Lung (tissue), 12 donors: Measurements from ENCODE around the gene CEP131. TPM values are rescaled to one million over a fixed set of nuclear protein-coding genes. Genes with fewer than 3 reads are reported as not detected.

Experiments
- ATAC-seq: fragments of 200-7000 bp; cut with Tn5 transposase; one replicate; pipeline ENCODE4 v1.9.1; 2020; ENCODE audit warnings: moderate number of reproducible peaks; ENCODE audit not compliant: insufficient read depth, low FRiP score
- DNase-seq, 3 donors: peaks; one replicate each; pipeline ENCODE4 v3.0.0-alpha.2; 2013 to 2017
- H3K27ac ChIP-seq, 2 donors: one replicate each; pipeline ENCODE4 v1.5.1; 2013; ENCODE audit warnings: mild to moderate bottlenecking in 2 of 2, moderate library complexity in 2 of 2, control low read depth in 1 of 2, inconsistent platforms in 1 of 2, low read depth in 1 of 2, low read length in 1 of 2
- H3K27me3 ChIP-seq, 3 donors: one replicate each; pipeline ENCODE4 v1.5.1; 2013; ENCODE audit warnings: low read length in 2 of 3; ENCODE audit not compliant: control insufficient read depth in 3 of 3, insufficient read depth in 3 of 3
- H3K36me3 ChIP-seq, 4 donors: one replicate each; pipeline ENCODE4 v1.5.1; 2013; ENCODE audit warnings: low read length in 4 of 4, mild to moderate bottlenecking in 1 of 4, moderate library complexity in 1 of 4; ENCODE audit not compliant: control insufficient read depth in 4 of 4, insufficient read depth in 4 of 4
- H3K4me1 ChIP-seq, 5 donors: one replicate each; pipeline ENCODE4 v1.5.1; 2013; ENCODE audit warnings: low read length in 5 of 5, mild to moderate bottlenecking in 2 of 5, moderate library complexity in 1 of 5; ENCODE audit not compliant: control insufficient read depth in 5 of 5, insufficient read depth in 5 of 5
- H3K4me3 ChIP-seq: one replicate; pipeline ENCODE4 v1.5.1; 2013; ENCODE audit warnings: mild to moderate bottlenecking, control low read depth, moderate library complexity
- H3K9ac ChIP-seq, 2 donors: one replicate each; pipeline ENCODE4 v1.5.1; 2013; ENCODE audit warnings: low read length in 2 of 2, control low read depth in 1 of 2; ENCODE audit not compliant: insufficient read depth in 1 of 2
- H3K9me3 ChIP-seq, 4 donors: one replicate each; pipeline ENCODE4 v1.5.1; 2013; ENCODE audit warnings: low read length in 3 of 4, mild to moderate bottlenecking in 1 of 4, moderate library complexity in 1 of 4; ENCODE audit not compliant: control insufficient read depth in 4 of 4, insufficient read depth in 3 of 4
- CTCF ChIP-seq: IDR thresholded peaks from 2 replicates; pipeline ENCODE4 v1.5.1; 2012; ENCODE audit warnings: mild to moderate bottlenecking; ENCODE audit errors: control extremely low read depth, extremely low read depth
- WGBS, 2 donors: extraction: QIAGEN DNeasy Blood & Tissue Kit; methylation state at CpG; one replicate each; pipeline ENCODE4 v1.1.7; 2013; 5-methylcytosine and 5-hydroxymethylcytosine counted together
- polyA plus RNA-seq, 2 donors: library from polyadenylated mRNA; stranded (reverse); fragments of 200-250 nt; gene quantifications; one replicate each; pipeline ENCODE4 v1.2.1, GENCODE V29; 2013
- total RNA-seq, 2 donors: library from RNA; depleted of rRNA in 1 of 2; stranded (reverse); fragments of >200 nt in 1 of 2; gene quantifications; one replicate each; pipeline ENCODE4 v1.2.1, GENCODE V29; 2014 to 2021
- donor health status: control.
- donor health status: control.
- donor health status: Bipolar disorder and iron deficiency.
- donor health status: healthy.
- donor health status: DM: yes; HTN: yes; CAD: no.

Gene CEP131
- total and polyA plus RNA-seq, 4 donors: 7.0 to 14.5 (median 10.9) TPM

GRCh38 chr17:81253358-81254131, 30.8 kb upstream of the CEP131 start:
- Histone ChIP-seq H3K9me3 (no peaks in the 10 kb centered on the region), H3K36me3 (peaks cover 0 to 46% (median 3%) of the 10 kb centered on the region in 4 donors), H3K27ac (no peak overlapping the region), H3K4me3 (no peak overlapping the region), H3K4me1 (peaks cover 0 to 44% (median 4%) of the 10 kb centered on the region in 5 donors), H3K27me3 (no peaks in the 10 kb centered on the region), H3K9ac (no peak overlapping the region)
- WGBS, 2 donors: 60 to 68% methylated on average over 19 of the region's 19 CpGs
- DNase-seq (peak; percentile 53 to 58 (median 58)), ATAC-seq (no peak)
- TF ChIP-seq CTCF: peak; percentile 74

DNA sequence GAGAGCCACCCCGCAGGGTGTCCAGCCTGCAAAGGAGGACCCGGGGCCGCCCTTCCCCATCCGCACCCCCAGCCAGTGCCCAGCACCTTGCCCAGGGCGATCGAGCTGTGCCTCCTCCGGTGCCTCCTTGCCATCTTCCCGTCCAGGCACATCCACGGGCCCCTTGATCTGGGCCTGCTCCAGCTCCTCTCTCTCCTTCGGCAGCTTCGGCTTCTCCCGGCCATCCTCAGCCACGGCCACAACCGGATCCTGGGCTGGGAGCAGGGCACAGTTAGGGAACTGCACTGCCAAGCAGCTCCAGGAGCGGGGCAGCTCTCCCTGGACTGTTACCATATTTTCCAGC, 30.2 kb upstream of the CEP131 start:
- Histone ChIP-seq H3K27ac (no peak overlapping the region), H3K4me3 (no peak overlapping the region), H3K9me3 (no peaks in the 10 kb centered on the region), H3K36me3 (peaks cover 0 to 43% (median 3%) of the 10 kb centered on the region in 4 donors), H3K9ac (no peak overlapping the region), H3K4me1 (peaks cover 0 to 44% (median 4%) of the 10 kb centered on the region in 5 donors), H3K27me3 (no peaks in the 10 kb centered on the region)
- no peak for TF ChIP-seq CTCF
- DNase-seq: no peak
- 78 to 87% methylated on average over 15 of the region's 15 CpGs for WGBS, 2 donors
- ATAC-seq: no peak

- Histone ChIP-seq H3K27me3 (no peaks in the 10 kb centered on the region), H3K4me1 (peaks cover 0 to 44% (median 4%) of the 10 kb centered on the region in 5 donors), H3K9me3 (no peaks in the 10 kb centered on the region), H3K27ac (no peak overlapping the region), H3K4me3 (no peak overlapping the region), H3K36me3 (peaks cover 0 to 40% (median 3%) of the 10 kb centered on the region in 4 donors), H3K9ac (no peak overlapping the region)
- no peak for DNase-seq
- 89 to 93% methylated on average over 15 of the region's 15 CpGs for WGBS, 2 donors
- TF ChIP-seq CTCF: no peak
- ATAC-seq: no peak
Observed at GRCh38 chr17:81252326-81252986, 29.7 kb upstream of the CEP131 start.
